LNCaP clone FGC (cell line): ENCODE data around the gene SLC25A34.
A peak's percentile ranks its signal among the peaks of the same experiment; 100 is the strongest.

Experiments
- DNase-seq: peaks from one replicate; pipeline ENCODE4 v3.0.0-alpha.2; 2011; ENCODE audit warnings: low read depth
- H3K4me3 ChIP-seq: 2 replicates; pipeline ENCODE4 v1.5.1; 2011; ENCODE audit warnings: mild to moderate bottlenecking, low read depth, low read length, control low read depth
- TF ChIP-seq, protein P1 (sequence below): IDR thresholded peaks from 2 replicates; pipeline ENCODE4 v1.5.1; 2012; ENCODE audit warnings: mild to moderate bottlenecking; ENCODE audit not compliant: control insufficient read depth, insufficient read depth; ENCODE audit errors: extremely low read depth

The SLC25A34 gene

DNA sequence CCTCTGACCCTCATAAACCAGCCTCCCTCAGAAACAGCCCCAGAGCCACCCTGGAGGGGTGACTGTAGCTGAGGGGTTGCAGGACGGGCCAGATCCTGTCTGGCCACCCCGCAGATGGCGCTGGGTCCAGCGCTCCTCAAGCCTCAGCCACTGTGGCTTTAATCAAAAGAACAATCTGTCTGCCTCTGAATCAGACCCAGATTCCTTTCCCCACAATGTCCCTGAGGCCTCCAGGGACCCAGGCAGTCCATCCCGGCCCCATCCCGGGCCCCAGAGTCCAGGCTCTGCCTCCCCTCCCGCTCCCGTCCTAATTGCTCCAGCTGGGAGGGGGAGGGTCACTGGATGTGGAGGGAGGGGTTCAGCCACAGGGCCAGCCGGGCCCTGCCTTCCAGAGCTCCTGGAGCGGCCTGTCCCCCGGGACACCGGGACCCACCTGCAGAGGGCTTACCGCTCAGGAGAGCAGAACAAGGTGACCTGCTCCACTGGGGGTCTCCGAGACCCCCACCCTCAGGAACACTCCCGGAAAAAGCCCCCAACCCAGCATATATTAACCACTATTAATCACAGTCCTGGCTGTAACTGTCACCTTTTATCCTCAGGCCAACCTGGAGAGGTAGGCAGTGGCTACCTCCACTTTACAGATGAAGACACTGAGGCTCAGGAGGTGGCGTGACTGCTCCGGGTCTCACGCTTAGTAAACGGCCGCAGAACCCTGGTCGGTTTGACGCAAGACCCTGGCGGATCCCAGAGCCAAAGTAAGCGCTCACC lies 21.7 kb downstream of the SLC25A34 start:
- no peak overlapping the region for H3K4me3 ChIP-seq
- no peak for DNase-seq

DNA sequence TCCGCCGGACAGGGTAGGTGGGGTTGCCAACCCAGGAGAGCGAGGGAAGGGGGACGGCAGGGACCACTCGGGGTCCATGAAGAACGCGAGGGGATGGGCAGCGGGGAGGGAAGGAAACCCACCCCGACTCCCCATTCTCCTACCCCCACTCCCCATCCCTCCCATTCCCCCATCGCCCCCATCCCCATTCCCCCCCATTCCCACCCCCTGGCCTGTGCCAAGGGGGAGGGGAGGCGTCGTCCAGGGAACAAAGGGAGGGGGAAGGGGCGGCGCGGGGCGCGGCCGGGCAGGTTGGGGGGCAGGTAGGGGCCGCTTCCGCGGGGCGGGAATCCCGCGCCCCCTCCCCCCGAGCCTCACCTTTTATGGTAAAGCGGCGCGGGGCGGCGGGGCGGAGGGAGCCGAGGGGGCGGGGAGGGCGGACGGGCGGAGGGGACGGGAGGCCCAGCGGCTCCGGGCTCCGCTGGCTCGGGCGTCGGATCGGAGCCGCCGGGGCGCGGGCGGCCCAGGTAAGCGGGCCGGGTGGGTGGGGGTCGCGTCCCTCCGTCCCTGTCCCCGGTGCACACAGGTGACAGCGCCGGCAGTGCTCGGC lies 22.4 kb downstream of the SLC25A34 start, which contains the start of gene FBLIM1:
Gene FBLIM1 (plus strand): TSS at position 453 of the 589 bp plus-strand sequence. CDS start 6,189 bp downstream, outside the sequence.
- H3K4me3 ChIP-seq: peak within 1 kb of the TSS; percentile 52
- TF ChIP-seq, protein P1, sequence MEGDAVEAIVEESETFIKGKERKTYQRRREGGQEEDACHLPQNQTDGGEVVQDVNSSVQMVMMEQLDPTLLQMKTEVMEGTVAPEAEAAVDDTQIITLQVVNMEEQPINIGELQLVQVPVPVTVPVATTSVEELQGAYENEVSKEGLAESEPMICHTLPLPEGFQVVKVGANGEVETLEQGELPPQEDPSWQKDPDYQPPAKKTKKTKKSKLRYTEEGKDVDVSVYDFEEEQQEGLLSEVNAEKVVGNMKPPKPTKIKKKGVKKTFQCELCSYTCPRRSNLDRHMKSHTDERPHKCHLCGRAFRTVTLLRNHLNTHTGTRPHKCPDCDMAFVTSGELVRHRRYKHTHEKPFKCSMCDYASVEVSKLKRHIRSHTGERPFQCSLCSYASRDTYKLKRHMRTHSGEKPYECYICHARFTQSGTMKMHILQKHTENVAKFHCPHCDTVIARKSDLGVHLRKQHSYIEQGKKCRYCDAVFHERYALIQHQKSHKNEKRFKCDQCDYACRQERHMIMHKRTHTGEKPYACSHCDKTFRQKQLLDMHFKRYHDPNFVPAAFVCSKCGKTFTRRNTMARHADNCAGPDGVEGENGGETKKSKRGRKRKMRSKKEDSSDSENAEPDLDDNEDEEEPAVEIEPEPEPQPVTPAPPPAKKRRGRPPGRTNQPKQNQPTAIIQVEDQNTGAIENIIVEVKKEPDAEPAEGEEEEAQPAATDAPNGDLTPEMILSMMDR: no peak
- DNase-seq: no peak

More for the DNA sequence above, 21.7 kb downstream of the SLC25A34 start:
- TF ChIP-seq, protein P1: no peak

DNA sequence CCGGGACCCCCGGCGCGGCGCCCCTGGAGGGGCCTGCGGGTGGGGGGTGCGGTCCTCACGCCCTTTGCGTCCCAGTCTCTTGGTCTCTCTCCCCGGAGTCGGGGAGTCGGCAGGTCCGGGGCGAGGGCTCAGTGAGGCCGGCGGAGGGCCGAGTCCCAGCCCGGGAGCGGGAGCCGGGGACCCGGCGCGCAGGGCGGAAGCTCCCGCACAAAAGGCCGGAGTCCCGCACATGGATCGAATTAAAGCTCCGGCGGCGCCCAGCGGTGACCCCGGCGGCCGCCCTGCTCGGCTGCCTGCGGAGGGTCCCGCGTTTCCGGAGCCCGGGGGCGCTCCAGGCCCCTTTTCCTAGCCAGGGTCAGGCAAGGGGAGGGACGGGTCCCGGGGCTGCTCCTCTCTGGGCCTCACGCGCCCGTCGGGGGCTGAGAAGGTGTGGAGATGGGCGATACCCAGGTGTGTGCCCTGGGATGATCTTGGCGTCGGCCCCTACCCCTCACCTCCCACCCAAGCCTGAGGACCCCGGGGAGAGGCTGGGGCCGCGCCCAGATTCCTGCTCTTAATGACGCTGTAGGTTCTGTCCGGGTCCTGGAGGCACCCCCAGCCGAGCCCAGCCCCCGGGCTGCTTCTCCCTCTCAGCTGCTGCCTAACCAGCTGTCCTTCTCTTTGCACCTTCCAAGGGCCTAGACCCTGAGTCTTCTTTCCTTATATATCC lies 23.0 kb downstream of the SLC25A34 start:
- no peak for DNase-seq
- TF ChIP-seq, protein P1: no peak
- H3K4me3 ChIP-seq: peak overlapping the region; percentile 52

DNA sequence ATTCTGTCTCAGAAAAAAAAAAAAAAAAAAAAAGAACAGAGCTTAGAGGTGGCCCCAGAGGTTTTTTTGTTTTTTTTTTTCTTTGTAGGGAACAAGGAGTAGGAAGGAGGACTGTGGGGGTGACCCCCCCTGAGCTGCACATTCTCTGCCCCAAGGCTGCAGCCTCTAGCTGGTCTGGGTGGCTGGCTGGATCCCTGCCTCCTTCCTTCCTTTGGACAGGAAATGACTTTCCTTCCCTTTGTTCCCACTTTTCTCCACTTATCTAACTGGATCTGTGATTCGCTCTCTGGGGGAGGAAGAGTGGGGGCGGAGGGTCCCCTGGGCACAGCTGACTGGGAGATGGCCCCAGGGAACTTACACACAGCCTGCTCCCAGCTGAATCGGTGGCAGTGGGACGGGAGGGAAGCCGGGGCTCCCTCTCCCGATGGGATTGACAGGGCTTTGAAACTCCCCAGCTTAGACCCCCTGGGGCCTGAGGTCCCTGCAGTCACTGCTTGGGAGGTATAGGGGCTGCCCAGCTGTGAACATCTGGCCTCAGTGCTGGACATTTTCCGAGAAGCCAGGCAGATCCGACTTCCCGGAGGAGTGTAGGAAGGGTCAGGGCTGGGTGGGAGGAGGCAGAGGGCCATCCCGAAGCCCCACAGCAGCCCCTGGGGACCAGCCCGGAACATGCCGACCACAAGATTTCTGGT lies 24.6 kb downstream of the SLC25A34 start:
- no peak for DNase-seq
- no peak overlapping the region for H3K4me3 ChIP-seq
- TF ChIP-seq, protein P1: no peak

DNA sequence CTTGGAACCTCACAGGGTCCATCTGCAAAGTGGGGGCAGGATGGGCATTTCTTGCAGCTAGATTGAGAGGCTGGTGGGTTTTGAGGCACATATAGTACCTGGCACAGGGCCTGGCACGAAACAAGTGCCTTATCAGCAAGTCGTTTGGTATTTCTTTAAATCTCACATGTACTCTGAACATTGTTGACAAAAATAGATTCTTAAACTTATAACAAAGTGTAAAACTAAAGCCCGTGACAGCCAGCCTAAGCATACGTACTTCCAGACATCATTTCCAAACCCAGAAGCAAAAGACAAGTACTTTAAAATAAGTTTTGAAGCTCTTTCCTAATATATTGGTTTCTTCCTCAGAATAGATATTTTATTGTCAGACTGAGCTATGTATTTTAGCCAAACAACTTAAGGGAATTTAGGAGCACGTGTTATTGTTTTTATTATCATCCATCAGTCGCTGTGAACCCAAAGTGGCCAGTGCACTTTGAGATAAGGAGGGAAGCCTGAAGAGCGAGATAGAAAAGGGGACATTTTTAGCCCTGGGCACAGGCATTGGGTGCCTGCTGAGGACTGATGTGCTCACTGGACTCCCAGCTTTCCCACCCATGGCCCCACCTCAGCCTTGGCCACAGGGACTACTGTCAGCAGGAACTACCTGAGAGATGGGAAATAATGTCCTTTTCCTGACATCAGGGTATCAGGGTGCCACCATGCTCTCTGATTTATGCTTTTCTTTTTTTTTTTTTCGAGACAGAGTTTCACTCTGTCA lies 25.5 kb downstream of the SLC25A34 start:
- no peak for DNase-seq
- TF ChIP-seq, protein P1: no peak
- no peak overlapping the region for H3K4me3 ChIP-seq

DNA sequence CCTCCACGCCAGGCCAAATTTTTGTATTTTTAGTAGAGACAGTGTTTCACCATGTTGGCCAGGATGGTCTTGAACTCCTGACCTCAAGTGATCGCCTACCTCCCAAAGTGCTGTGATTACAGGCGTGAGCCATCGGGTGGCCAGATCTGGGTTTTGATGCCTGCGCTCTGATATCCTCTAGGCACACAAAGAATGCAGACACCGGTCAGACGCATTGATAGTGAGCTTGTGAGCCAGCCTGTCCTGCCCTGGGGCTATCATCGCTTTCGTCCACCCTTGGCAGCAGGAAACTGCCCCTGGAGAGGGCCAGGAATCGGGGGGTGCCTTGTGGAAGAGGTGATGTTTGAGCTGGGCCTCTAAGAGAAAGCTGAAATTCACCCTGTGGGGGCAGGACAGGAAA lies 26.5 kb downstream of the SLC25A34 start:
- no peak for DNase-seq
- no peak overlapping the region for H3K4me3 ChIP-seq
- TF ChIP-seq, protein P1: no peak
